22Rv1 (cell line): ENCODE data around the gene NPY2R.

ENCODE experiments used
- H3K27ac ChIP-seq: fragments of 450-650 bp; 2 replicates; pipeline ENCODE4 v1.5.1; 2017
- CTCF ChIP-seq: fragments of 450-650 bp; IDR thresholded peaks from 2 replicates; pipeline ENCODE4 v1.5.1; 2017; ENCODE audit warnings: mild to moderate bottlenecking
- ZFX ChIP-seq: fragments of 450-650 bp; IDR thresholded peaks from 2 replicates; pipeline ENCODE4 v1.6.1; 2017; ENCODE audit warnings: antibody characterized with exemption, borderline replicate concordance

Gene NPY2R

DNA sequence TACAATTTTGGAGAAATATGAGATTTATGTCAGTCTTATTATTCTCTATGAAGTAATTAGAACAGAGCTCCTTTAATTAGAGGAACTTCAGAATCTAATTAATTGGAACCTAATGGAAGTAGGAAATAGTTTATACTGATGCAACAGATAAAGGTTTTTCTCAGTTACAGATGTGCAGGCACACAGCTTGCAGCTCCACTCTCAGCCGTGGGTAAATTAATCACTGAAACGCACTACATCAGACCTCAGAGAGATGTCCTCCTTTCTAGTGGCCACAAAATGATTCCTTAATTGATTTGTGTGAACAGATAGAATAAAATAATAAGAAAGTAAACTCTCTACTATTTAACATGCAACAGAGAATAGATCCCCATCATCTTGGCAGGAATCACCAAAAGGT is 21.5 kb upstream of the NPY2R start:
- TF ChIP-seq CTCF (no peak), ZFX (no peak)
- no peak overlapping the region for H3K27ac ChIP-seq

- TF ChIP-seq ZFX (no peak), CTCF (no peak)
- H3K27ac ChIP-seq: no peak overlapping the region
Measured at GRCh38 chr4:155187989-155188388, 20.4 kb upstream of the NPY2R start.

- TF ChIP-seq ZFX (no peak), CTCF (no peak)
- no peak overlapping the region for H3K27ac ChIP-seq
Measured at GRCh38 chr4:155190099-155190498, 18.3 kb upstream of the NPY2R start.

GRCh38 chr4:155197757-155198156 is 10.7 kb upstream of the NPY2R start:
- no peak for TF ChIP-seq ZFX
- TF ChIP-seq CTCF: no peak

GRCh38 chr4:155207534-155208257 is 740 bp upstream of the NPY2R start:
- TF ChIP-seq ZFX: no peak
- TF ChIP-seq CTCF: peak; percentile 72
- peak overlapping the region; percentile 45 for H3K27ac ChIP-seq

More at GRCh38 chr4:155197757-155198156, 10.7 kb upstream of the NPY2R start:
- H3K27ac ChIP-seq: no peak overlapping the region

GRCh38 chr4:155220025-155220424 is 11.6 kb downstream of the NPY2R start:
- no peak for TF ChIP-seq ZFX
- no peak for TF ChIP-seq CTCF
- no peak overlapping the region for H3K27ac ChIP-seq

DNA sequence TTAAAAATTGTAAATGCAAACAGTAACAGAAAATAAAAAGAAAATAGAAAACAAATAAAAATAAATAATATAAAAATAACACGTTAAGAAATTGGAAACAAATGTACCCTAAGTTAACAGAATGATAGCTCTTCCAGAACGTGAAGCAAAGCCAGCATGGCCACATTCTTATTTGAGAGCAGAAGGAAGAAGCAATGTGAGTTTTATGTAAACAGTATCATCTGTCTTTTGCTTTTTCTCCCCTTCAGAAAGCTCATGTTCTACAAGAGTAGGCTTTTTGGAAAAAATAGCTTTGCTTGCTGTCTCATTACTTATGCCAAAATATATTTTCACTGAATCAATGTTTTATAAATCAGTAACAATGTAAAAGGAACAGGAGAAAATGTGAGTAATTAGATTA is 18.7 kb downstream of the NPY2R start:
- no peak for TF ChIP-seq CTCF
- TF ChIP-seq ZFX: no peak

More for the DNA sequence above, 18.7 kb downstream of the NPY2R start:
- no peak overlapping the region for H3K27ac ChIP-seq
